Stimulated activated CD8-positive, alpha-beta memory T cell treated with anti-CD3 and anti-CD28 coated beads, Interleukin-4, amount 100 ng/mL, for 4 hours (primary cell): ENCODE results near the gene PQBP1.
A peak's percentile ranks its signal among the peaks of the same experiment; 100 is the strongest.

Experiments used
- DNase-seq, 2 donors: peaks; one replicate each; pipeline ENCODE4 v3.0.0-alpha.2; 2020; ENCODE audit warnings: low read depth in 2 of 2, low spot score in 1 of 2

PQBP1 gene

GRCh38 chrX:48920718-48921104 is 23.0 kb downstream of the PQBP1 start:
- DNase-seq = no peak

- DNase-seq = no peak
Measured at GRCh38 chrX:48923771-48924170, 26.0 kb downstream of the PQBP1 start.

- DNase-seq = no peak
Measured at GRCh38 chrX:48924270-48924669, 26.5 kb downstream of the PQBP1 start.

GRCh38 chrX:48927123-48927522 is 29.4 kb downstream of the PQBP1 start:
- no peak for DNase-seq

- DNase-seq = no peak
Measured at GRCh38 chrX:48927736-48928382, 30.1 kb downstream of the PQBP1 start.

- no peak for DNase-seq
Measured at GRCh38 chrX:48933757-48934156, 36.0 kb downstream of the PQBP1 start.

GRCh38 chrX:48934581-48935300 is 37.0 kb downstream of the PQBP1 start:
- DNase-seq = no peak

- DNase-seq = no peak
Measured at GRCh38 chrX:48935301-48935670, 37.6 kb downstream of the PQBP1 start.

- no peak for DNase-seq
Measured at GRCh38 chrX:48936429-48937053, 38.8 kb downstream of the PQBP1 start.

GRCh38 chrX:48937054-48937907 is 39.6 kb downstream of the PQBP1 start:
- DNase-seq = peak; percentile 69 to 88

- DNase-seq = no peak
Measured at GRCh38 chrX:48938721-48939425, 41.1 kb downstream of the PQBP1 start.

- no peak for DNase-seq
Measured at GRCh38 chrX:48939524-48940228, 41.9 kb downstream of the PQBP1 start.

GRCh38 chrX:48940404-48940955 is 42.8 kb downstream of the PQBP1 start:
- no peak for DNase-seq

- no peak for DNase-seq
Measured at GRCh38 chrX:48942895-48943294, 45.2 kb downstream of the PQBP1 start.

GRCh38 chrX:48945517-48946348 is 48.0 kb downstream of the PQBP1 start:
- no peak for DNase-seq

GRCh38 chrX:48948589-48948988 is 50.9 kb downstream of the PQBP1 start:
- DNase-seq = no peak
